ENCODE data around the gene CHMP4A.

DNA sequence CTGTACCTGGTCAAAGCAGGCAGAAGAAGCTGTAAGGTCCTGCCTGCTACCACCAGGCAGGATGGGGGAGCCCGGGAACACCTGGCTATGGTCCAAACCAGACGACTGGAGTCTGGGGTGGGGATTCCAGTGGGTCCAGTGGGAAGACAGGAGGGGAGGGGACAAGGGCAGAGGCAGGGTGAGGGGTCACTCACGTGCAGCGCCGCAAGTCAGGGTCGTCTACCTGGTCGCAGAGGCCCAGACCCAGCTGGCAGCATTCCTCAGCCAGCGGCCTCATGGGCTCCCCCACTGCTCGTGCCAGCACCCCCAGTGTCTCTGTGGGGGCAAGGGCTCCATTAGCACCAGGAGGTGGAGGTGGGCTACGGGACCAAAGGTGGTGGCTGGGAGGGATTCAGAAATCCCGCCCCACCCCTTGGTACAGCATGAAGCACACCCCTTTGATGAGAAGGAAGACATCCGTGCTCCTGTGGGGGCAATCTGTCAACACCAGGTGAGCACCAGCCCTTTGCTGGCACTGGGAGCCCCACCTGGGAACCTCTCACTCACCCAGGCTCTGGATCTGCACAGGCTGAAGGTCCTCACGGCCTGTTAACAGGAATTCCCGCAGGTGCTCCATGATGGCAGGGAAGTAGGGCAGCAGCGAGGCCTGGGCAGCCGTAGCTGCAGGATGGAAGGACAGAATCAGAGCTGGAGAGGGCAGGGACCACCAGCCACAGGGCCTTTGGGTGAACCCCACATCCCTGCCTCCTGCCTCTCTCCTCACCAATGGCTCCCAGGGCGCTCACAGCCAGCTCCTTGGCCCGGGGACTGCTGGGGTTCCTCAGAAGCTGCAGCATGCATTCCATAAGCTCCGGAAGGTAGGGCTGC lies 29.0 kb downstream of the CHMP4A start:
- TF ChIP-seq CTCF (optimal IDR thresholded peaks at IDR 0.05 in 1 of 3, IDR thresholded peaks at IDR 0.05 in 1 of 3, conservative IDR thresholded peaks at IDR 0.05 in 1 of 3; ENCODE audit: extremely low read depth in 1 of 3, insufficient read depth in 2 of 3, low read length in 3 of 3) (no peak), EZH2 (IDR thresholded peaks at IDR 0.05; ENCODE audit: low read length) (no peak)

All from keratinocyte (primary cell).